ENCODE data around the gene SLC22A1.

- TF ChIP-seq CTCF (IDR thresholded peaks at IDR 0.05), result no peak
- TF ChIP-seq POLR2A (IDR thresholded peaks at IDR 0.05), result no peak
These were observed 6.6 kb downstream of the SLC22A1 start for GRCh38 chr6:160128125-160128683.

Measured in adrenal gland (tissue), 5 donors.